Nucleus accumbens (tissue), 56 donors: ENCODE data around the gene TNFRSF21.
A peak's percentile ranks its signal among the peaks of the same experiment; 100 is the strongest.
"Not testable (repeated sequence)": the region's sequence is repeated elsewhere in the genome, so short reads cannot be mapped to it uniquely, and the experiment has no call there.

Experiments
- DNase-seq, 56 donors: peaks; one replicate each; lab custom pipeline; 2025; lab: John Stamatoyannopoulos, UW

Gene TNFRSF21, protein sequence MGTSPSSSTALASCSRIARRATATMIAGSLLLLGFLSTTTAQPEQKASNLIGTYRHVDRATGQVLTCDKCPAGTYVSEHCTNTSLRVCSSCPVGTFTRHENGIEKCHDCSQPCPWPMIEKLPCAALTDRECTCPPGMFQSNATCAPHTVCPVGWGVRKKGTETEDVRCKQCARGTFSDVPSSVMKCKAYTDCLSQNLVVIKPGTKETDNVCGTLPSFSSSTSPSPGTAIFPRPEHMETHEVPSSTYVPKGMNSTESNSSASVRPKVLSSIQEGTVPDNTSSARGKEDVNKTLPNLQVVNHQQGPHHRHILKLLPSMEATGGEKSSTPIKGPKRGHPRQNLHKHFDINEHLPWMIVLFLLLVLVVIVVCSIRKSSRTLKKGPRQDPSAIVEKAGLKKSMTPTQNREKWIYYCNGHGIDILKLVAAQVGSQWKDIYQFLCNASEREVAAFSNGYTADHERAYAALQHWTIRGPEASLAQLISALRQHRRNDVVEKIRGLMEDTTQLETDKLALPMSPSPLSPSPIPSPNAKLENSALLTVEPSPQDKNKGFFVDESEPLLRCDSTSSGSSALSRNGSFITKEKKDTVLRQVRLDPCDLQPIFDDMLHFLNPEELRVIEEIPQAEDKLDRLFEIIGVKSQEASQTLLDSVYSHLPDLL

DNA sequence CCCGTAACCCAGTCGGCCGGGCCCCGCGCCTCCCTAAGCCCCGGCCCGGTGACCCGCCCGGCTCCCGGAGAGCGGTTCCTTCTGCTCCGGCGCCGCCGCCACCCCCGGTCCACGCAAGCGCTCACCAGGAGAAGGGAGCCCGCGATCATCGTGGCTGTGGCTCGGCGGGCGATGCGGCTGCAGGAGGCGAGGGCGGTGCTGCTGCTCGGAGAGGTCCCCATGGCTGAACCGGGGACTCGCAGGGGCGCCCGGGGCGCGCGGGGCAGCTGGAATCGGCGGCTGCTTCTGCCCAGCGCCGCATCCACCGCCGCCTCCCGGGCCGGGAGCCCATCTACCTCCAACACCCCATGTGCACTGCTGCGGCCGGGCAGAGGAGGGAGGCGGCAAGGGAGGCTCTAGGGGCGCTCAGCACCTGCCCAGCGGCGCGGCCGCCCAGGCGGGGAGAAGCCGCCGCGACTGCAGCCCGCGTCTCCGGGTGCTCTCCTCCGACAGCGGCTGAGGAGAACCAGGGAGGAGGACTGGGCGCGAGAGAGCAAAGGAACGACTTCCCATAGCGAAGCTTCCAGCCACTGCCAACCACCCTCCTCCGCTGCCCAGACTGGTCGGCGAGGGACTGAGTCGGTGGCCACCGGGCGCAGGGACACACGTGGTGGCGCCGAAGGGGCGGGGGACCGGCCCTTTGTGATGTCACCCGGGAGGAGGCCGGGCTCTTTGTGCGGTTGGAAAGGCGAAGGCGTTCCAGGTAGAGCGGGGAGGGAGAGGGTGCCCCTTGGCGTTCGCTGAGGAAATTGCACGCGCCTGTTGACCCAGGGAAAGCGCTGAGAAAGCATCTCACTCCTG, at the start of gene TNFRSF21:
TNFRSF21 (minus strand) TSS at position 615 of the 840 bp plus-strand sequence; CDS start at position 221, 394 bp downstream.
- peak in 55 of 56 donors; percentile 50 to 96 (median 88) for DNase-seq

DNA sequence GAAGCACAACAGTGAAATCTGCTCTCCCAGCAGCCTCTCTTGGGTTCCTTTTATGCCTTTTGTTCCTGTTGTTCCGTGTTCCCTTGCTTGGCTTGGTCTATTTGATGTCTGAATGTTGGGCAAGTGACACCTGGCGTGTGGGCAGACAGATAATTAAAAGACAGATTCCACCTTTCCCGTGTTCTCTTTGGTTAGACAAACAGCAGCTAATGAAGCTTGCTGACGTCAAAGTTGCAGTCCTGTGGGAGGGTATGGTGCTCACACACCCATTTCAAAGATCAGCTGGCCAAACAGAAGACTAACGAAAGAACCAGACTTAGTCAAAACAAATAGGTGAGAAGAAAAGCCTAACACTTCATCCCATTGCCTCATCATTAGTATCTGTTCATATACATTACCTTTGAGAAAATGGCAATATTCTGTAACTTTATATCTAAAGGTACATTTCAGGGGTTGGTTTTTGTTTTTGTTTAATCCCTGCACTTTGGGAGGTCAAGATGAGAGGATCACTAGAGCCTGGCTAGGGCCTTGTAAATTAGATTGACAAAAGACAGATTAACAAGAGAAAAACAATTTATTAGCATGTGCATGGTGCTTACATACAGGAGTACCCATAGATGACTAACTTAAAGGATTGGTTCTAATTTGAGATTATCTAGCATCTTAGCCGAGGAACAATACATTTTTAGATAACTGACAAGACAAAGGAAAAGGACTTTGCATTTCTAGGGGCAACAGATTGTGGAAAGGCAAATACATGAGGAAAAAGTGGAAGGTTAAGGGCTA, 48.9 kb upstream of the TNFRSF21 start:
- DNase-seq, result no peak

DNA sequence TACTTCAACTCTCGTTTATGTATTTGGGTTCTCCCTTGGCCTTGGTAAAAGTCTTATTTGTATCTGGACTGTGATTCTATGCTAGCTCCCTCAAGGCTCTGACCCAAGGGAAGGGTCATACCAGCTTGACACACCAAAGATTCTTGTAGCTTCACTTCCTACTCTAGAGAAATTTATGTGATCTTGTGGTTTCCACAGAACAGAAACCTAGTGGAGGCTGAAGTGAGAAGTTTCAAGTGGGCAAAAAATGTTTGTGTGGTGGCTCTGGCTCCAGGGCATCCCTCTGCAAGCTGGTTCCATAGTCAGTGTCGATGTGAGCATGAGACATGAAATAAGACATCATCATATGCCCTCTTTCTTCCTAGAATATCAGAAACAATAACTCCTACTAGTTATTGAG, 48.1 kb upstream of the TNFRSF21 start:
- DNase-seq, result no peak

DNA sequence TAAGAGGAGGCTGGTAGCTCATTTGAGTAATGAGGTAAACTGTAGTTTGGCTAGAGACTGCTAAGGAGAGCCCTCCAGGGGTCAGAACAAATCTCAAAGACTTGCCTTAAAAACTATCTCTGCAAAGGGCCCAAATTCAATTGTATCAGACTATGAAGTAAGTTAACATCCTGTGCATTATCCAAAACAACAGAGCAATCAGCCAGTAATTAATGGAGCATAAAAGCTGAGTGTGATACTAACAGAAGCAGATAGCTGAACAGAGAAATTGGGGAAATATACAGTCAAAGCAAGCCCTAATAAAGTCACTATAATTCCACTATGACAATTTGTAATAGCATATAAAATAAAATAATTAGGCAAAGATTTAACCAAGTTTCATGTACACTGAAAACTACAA, 45.8 kb upstream of the TNFRSF21 start:
- DNase-seq, result no peak

DNA sequence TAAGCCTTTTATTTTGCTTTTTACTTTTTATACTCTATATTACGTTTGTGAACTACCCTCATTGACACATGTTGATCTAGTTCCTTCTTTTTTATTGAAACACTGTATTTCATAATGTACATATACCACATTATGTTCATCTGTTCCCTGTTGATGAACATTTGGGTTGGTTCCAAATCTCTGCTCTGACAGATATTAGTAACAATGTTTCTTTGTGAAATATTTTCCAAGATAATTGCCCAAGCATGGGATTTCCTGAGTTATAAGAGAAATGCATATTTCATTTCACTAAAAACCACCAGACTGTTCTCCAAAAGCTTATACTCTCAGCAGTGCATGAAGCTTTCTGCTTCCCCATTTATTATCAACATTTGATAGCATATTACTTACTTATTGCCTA, 44.2 kb upstream of the TNFRSF21 start:
- DNase-seq, result no peak

DNA sequence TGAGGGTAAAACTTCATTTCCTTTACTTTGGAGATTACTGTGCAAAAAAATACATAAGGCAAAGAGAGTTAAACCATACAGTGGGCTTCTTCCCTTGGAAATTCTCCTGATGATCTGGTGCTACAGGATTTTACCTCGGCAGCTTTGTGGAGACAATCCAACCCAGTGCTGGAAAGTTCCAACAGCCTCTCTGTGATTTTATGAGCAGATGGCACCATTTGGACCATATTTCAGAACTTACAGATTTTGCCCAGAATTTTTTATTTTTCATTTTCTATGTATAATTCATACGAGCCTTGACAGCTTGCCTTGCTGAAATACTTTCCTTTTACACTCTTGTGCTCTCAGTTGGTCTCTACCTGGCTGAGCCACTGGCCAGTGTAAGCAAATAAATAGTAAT, 43.3 kb upstream of the TNFRSF21 start:
- no peak for DNase-seq

DNA sequence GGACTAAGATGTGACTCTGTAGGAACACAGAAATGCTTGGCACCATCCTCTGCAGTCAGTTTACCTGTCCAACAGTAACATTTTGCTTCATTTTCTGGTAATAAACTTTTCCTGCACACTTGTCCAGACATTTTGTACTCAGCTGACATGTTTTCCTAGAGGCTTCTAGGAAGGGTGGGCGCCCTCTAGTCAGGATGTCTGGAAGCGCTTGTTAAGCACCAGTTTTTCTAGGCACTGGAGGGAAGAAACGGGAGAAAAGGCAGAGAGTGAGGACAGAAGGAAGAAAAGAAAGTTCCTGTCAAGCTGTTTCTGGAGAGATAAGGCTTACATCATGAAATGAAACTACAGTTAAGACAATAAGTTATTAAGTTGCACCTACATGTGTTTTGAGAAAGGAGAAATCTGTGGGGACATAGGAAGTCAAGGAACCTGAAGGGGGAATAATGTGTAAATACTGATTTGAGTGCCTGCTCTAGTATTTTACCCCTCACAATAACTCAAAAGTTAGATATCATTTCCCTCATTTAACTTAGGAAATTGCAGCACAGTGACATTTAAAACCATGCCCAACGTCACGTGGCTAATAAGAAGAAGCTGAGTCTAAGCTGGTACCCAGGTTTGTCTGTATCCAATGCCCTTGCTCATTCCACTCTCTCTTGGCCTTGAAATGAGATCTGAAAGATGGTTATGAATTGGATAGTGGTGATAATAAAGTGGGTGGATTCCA, 42.7 kb upstream of the TNFRSF21 start:
- DNase-seq, result no peak

DNA sequence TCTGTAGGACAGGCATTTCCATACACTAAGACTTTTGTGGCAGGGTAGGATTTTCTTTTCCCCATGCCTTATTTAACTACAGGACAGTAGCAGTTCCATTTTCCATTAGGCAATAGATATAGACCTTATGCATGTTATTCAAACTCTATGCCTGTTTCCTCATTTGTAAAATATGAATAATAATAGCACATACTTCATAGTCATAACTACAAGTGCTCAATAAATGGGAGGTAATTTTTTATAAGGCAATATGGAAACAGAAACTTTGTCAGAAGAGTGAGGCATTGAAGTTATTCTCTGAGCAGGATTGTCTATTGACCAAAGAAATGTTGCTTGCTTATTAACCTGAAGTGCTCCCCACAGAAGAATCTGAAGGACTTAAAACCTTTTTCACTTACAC, 41.9 kb upstream of the TNFRSF21 start:
- no peak for DNase-seq

DNA sequence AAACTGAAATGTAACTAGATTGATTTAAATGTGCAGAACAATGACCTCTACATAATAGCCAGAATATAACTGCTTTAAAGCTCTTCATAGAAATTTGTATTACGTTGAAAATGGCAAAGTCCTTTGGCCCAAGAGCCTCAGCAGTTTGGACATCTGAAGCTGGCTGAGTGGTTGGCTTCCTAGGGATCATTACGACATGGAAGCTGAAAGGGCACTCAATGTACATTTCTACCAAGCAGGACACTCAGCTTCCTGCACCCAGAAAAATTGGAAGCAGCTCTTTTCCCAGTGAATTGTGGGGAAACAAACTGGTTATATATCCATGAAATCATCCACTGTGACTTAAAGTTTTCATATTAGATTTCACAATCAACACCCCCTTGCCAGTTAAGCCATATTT, 40.2 kb upstream of the TNFRSF21 start:
- DNase-seq, result no peak

DNA sequence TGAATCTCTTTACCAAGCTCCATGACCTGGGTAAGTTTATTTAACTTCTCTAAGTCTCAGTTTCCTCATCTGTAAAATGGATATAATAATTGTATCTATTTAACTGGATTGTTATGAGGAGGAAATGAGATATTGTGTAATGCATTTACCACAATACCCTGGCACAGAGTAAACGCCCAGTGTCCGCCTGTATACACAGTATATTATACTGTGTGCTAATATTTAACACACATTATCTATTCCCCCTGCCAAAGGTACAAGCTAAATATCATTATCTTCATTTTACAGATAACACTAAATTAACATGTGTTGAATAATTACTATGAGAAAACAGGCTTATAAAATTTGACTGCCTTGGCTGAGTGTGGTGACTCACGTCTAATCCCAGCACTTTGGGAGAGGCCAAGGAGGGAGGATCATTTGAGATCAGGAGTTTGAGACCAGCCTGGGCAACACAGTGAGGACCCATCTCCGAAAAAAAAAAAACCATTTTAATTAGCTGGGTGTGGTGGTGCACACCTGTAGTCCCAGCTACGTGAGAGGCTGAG, 38.7 kb upstream of the TNFRSF21 start:
- no peak for DNase-seq

DNA sequence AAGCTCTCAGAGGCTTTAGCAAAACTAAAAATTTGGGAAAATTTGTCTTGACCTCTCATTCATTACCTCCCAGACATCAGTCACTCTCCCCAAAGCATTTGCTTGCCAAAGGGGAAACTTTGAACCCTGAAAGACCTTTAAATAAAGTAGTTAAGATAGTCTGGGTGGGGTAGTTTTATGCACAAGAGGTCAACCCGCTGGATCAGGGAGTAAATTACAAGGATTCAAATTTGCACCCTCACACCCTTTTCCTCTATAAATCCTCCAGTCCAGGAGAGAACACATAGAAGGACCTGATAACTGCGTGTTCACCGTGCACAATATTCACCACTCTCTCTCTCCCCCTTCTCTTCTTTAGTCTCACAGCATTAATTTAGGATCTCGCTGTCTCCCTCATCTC, 36.1 kb upstream of the TNFRSF21 start:
- DNase-seq, result no peak

DNA sequence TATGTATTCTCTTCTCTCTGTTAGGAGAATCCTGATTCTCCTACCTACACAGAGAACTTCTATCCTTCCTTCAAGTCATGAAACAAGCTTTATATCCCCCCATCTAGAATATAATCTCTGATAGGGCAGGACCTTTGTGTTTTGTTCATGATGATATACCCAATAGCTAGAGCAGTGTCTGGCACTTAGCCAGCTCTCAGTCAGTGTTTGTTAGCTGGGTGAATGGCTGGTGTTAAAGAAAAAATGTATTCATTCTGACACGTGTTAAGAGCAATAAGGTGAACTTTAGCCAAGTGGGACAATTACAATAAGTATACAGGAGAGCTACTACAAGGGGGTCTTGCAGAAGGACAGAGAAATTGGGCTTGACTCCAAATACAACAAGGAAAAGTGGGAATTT, 34.3 kb upstream of the TNFRSF21 start:
- DNase-seq, result no peak

DNA sequence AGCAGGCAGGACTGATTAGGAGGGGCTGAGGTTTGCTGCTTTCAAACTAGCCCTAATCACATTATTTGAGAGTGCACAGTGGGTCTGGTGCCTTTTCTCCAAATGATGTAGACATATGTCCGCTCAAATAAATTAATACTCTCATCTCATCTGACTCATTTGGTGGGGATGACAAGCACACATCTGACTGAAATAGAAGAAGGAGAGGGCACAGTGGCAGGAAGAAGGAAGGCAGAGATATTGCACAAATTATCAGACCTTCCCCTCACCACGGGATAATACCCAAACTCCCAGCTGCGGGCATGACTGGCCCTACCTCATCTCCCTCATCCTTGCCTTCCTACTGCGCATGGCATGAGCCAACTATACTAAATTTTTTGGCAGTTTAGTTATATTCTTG, 33.9 kb upstream of the TNFRSF21 start:
- DNase-seq, result no peak

DNA sequence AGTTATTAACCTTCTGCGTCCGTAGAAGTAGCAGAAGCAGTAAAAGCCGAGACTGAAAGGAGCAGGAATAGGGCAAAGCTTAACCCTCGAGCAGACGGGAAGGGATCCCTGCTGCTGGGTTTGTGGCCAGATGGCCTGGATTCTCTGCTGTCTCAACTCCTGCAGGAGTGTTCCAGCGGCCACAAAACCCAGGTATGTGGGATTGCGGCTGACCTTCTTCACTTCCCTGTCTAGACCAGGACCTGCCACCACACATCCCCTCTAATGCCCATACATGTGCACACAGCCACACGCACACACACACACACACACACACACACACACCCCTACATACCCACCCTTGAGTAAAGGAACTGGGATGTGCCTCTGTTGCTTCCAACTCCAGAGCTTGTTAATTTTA, 33.1 kb upstream of the TNFRSF21 start:
- DNase-seq, result no peak

DNA sequence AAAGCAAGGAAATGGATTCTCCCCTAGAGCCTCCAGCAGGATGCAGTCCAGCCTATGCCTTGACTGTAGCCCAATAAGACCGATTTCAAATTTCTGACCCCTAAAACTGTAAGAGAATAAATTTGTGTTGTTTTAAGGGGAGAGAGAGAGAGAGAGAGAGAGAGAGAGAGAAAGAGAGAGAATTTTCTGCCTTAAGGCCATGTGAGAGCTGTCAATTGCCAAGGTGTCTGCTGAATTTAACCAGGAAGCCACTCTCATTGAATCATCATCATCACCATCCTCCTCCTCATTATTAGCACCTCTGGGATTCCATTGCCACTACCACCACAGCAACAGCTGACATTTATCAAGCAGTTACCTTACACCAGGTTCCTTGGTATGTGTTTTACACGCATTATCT, 27.8 kb upstream of the TNFRSF21 start:
- no peak for DNase-seq

DNA sequence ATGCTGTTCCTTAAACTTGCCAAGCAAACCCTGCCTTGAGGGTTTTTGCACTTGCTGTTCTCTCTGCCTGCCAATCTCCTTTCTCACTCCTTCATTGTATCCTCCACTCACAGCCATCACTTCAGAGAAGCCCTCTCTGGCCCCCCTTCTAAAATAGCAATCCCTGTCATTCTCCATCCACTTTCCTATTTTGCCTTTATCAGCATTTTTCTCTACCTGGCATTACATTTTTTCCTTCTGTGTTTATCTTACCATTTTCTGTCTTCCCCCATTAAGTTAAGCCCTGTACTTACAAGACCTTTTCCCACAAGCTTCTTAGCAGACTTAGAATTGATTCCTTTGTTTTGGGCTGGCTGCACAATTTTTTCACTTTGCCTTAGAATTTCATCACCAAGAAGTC, 26.6 kb upstream of the TNFRSF21 start:
- no peak for DNase-seq

DNA sequence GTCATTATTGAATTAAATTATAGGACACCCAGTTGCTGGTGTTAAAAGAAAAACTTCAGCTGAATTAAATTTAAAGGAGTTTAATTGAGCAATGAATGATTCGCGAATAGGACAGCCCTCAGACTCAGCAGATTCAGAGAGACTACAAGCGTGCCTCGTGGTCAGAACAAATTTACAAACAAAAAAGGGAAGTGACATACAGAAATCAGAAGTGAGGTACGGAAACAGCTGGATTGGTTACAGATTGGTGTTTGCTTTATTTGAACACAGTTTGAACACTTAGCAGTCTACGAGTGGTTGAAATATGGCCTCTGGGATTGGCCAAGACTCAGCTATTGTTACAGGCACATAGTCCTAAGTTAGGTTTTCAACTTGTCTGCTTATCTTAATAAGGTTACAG, 25.8 kb upstream of the TNFRSF21 start:
- no peak for DNase-seq

DNA sequence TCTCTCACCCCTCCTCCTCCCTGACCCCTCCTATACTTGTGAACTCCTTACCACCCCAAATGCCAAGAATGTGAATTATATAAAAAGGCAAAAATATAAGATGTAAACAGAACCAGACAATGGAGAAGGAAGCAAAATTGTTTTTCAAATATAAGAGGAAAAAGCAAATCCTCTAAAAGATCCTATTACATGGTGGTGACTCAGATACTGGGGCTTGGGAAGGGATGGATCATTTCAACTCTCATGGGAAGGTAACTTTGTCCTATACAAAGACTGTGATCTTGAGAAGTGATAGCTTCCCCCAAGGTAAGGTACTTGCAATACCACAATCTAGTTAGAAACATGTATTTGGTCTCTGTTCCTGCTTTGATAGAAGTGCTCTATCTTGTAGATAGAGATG, 24.6 kb upstream of the TNFRSF21 start:
- no peak for DNase-seq

DNA sequence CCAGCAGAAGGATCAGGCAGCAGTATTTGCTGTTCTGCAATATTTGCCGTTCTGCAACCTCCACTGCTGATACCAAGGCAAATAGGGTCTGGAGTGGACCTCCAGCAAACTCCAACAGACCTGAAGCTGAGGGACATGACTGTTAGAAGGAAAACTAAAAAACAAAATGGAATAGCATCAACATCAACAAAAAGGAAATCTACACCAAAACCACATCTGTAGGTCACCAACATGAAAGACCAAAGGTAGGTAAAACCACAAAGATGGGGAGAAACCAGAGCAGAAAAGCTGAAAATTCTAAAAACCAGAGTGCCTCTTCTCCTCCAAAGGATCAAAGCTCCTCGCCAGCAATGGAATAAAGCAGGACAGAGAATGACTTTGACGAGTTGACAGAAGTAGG, 18.9 kb upstream of the TNFRSF21 start:
- not testable (repeated sequence) for DNase-seq

DNA sequence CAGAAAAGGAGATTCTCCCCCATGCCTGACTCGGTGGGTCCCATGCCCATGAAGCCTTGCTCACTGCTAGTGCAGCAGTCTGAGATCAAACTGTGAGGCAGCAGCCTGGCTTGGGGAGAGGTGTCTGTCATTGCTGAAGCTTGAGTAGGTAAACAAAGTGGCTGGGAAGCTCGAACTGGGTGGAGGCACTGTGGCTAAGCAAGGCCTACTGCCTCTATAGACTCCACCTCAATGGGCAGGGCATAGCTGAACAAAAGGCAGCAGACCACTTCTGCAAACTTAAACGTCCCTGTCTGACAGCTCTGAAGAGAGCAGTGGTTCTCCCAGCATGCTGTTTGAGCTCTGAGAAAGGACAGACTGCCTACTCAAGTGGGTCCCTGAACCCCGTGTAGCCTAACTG, 18.4 kb upstream of the TNFRSF21 start:
- not testable (repeated sequence) for DNase-seq
